HepG2 (cell line): Measurements from ENCODE around the gene CNNM1. TPM values are rescaled to one million over a fixed set of nuclear protein-coding genes. Genes with fewer than 3 reads are reported as not detected.

ENCODE experiments used
- CBFB ChIP-seq: sonication (generic); formaldehyde crosslinking; IDR thresholded peaks from 2 replicates; pipeline ENCODE4 v1.4.0; 2020; ENCODE audit warnings: missing genetic modification reagents
- CCAR2 ChIP-seq: fragments of 200-400 bp; formaldehyde crosslinking; optimal IDR thresholded peaks from 2 replicates; pipeline ENCODE3; 2018; ENCODE audit warnings: low read depth, mild to moderate bottlenecking, low read length, moderate library complexity
- CHCHD3 ChIP-seq: sonication (generic); formaldehyde crosslinking; IDR thresholded peaks from 2 replicates; pipeline ENCODE4 v1.8.0; 2022; ENCODE audit warnings: mild to moderate bottlenecking, missing genetic modification reagents, moderate library complexity
- ELK4 ChIP-seq: sonication (generic); formaldehyde crosslinking; IDR thresholded peaks from 2 replicates; pipeline ENCODE4 v1.9.0; 2021; ENCODE audit warnings: missing genetic modification reagents, borderline replicate concordance
- HNRNPL ChIP-seq: fragments of 200-400 bp; formaldehyde crosslinking; IDR thresholded peaks from 2 replicates; pipeline ENCODE4 v1.6.1; 2017; ENCODE audit warnings: mild to moderate bottlenecking, low read depth, low read length
- HOXD1 ChIP-seq: sonication (generic); formaldehyde crosslinking; IDR thresholded peaks from 2 replicates; pipeline ENCODE4 v1.5.0; 2020; ENCODE audit warnings: missing genetic modification reagents
- JDP2 ChIP-seq: sonication (generic); formaldehyde crosslinking; IDR thresholded peaks from 2 replicates; pipeline ENCODE4 v1.8.1; 2022; ENCODE audit warnings: missing genetic modification reagents, borderline replicate concordance
- MATR3 ChIP-seq: sonication (generic); formaldehyde crosslinking; IDR thresholded peaks from 2 replicates; pipeline ENCODE4 v1.4.0; 2020; ENCODE audit warnings: missing genetic modification reagents
- PREB ChIP-seq: sonication (generic); formaldehyde crosslinking; IDR thresholded peaks from 2 replicates; pipeline ENCODE4 v1.4.0; 2020; ENCODE audit warnings: missing genetic modification reagents
- SKIL ChIP-seq: sonication (generic); formaldehyde crosslinking; IDR thresholded peaks from 2 replicates; pipeline ENCODE4 v1.8.0; 2022; ENCODE audit warnings: missing genetic modification reagents, mild to moderate bottlenecking, moderate library complexity, borderline replicate concordance
- SMAD1 ChIP-seq: sonication (generic); formaldehyde crosslinking; IDR thresholded peaks from 2 replicates; pipeline ENCODE4 v1.4.0; 2020; ENCODE audit warnings: missing genetic modification reagents, low read depth, mild to moderate bottlenecking, borderline replicate concordance
- SMARCE1 ChIP-seq: fragments of 450-650 bp; IDR thresholded peaks from 2 replicates; pipeline ENCODE4 v1.6.1; 2017; ENCODE audit warnings: borderline replicate concordance
- TEAD3 ChIP-seq: optimal IDR thresholded peaks from 2 replicates; pipeline ENCODE3; 2016; ENCODE audit warnings: borderline replicate concordance
- WIZ ChIP-seq: sonication (generic); formaldehyde crosslinking; IDR thresholded peaks from 2 replicates; pipeline ENCODE4 v1.5.1; 2020; ENCODE audit warnings: mild to moderate bottlenecking, missing genetic modification reagents
- ZBTB38 ChIP-seq: sonication (generic); formaldehyde crosslinking; IDR thresholded peaks from 2 replicates; pipeline ENCODE4 v1.5.1; 2020; ENCODE audit warnings: mild to moderate bottlenecking, missing genetic modification reagents
- ZKSCAN8 ChIP-seq: IDR thresholded peaks from 2 replicates; pipeline ENCODE4 v1.6.1; 2016; ENCODE audit warnings: borderline replicate concordance, missing genetic modification reagents, missing compliant biosample characterization
- ZNF18 ChIP-seq: sonication (generic); formaldehyde crosslinking; IDR thresholded peaks from 2 replicates; pipeline ENCODE4 v1.8.0; 2022; ENCODE audit warnings: mild to moderate bottlenecking, missing genetic modification reagents; ENCODE audit not compliant: insufficient replicate concordance
- ZNF441 ChIP-seq: sonication (generic); formaldehyde crosslinking; IDR thresholded peaks from 2 replicates; pipeline ENCODE4 v1.7.0; 2021; ENCODE audit warnings: missing genetic modification reagents, borderline replicate concordance
- ZNF576 ChIP-seq: sonication (generic); formaldehyde crosslinking; IDR thresholded peaks from 2 replicates; pipeline ENCODE4 v1.4.0; 2020; ENCODE audit warnings: mild to moderate bottlenecking, missing genetic modification reagents
- ZNF619 ChIP-seq: sonication (generic); formaldehyde crosslinking; IDR thresholded peaks from 2 replicates; pipeline ENCODE4 v1.4.0; 2020; ENCODE audit warnings: mild to moderate bottlenecking, missing genetic modification reagents
- ZUFSP ChIP-seq: sonication (generic); formaldehyde crosslinking; IDR thresholded peaks from 2 replicates; pipeline ENCODE4 v1.9.0; 2021; ENCODE audit warnings: missing genetic modification reagents, mild to moderate bottlenecking, borderline replicate concordance
- polyA plus RNA-seq, 8 experiments: library from polyadenylated mRNA; depleted of rRNA in 3 of 8; stranded (reverse) in 7 of 8; unstranded in 1 of 8; fragments of >200 nt; fragmentation: Illumina TruSeq in 4 of 8; extraction: Trizol in 4 of 8; gene quantifications; 2 replicates each; pipeline versions ENCODE4 v1.2.1 to v1.2.3, GENCODE V29; 2011 to 2016; ENCODE audit warnings: low read depth in 4 of 8, missing spikeins in 1 of 8, mixed read lengths in 1 of 8; ENCODE audit not compliant: insufficient read depth in 1 of 8
- total RNA-seq, 5 experiments: library from RNA; depleted of rRNA; stranded (reverse); fragments of >200 nt; fragmentation: Illumina TruSeq; extraction: Trizol; gene quantifications; 2 replicates each; pipeline ENCODE4 v1.2.3, GENCODE V29; 2016; ENCODE audit warnings: low read depth in 1 of 5

Gene CNNM1
- total and polyA plus RNA-seq, 2 of the 13 experiments (the other 11 are each of a cell fraction or from before 2014, with no cell fraction given), result 4.3 to 9.6 TPM

GRCh38 chr10:99430451-99431189 lies 101.5 kb downstream of the CNNM1 start, which contains the start of gene GOT1 (continued):
- TF ChIP-seq SKIL (CRISPR knock-in tag) (peak; percentile 61; the same call in 1 of the 2 replicates), ZNF18 (CRISPR knock-in tag) (peak; percentile 85), CBFB (no peak), ZUFSP (CRISPR knock-in tag) (no peak), MATR3 (CRISPR knock-in tag) (no peak), CCAR2 (no peak), HNRNPL (peak; percentile 81), ZKSCAN8 (no peak), JDP2 (CRISPR knock-in tag) (no peak; the same call in 1 of the 2 replicates), ZNF576 (CRISPR knock-in tag) (no peak), HOXD1 (no peak), PREB (CRISPR knock-in tag) (no peak), TEAD3 (CRISPR knock-in tag) (peak; percentile 61), ZNF619 (CRISPR knock-in tag) (no peak; the same call in 1 of the 2 replicates), ELK4 (CRISPR knock-in tag) (no peak), CHCHD3 (CRISPR knock-in tag) (no peak), ZNF441 (CRISPR knock-in tag) (peak; percentile 57; the same call in 1 of the 2 replicates), ZBTB38 (CRISPR knock-in tag) (peak; percentile 27; the same call in 1 of the 2 replicates), WIZ (no peak), SMARCE1 (no peak), SMAD1 (CRISPR knock-in tag) (0 out of 2 replicates have a peak, but pooled peaks have one; percentile 42)
